Spleen (tissue), 7 donors: ENCODE measurements around the gene MPP2.

Experiments used
- POLR2AphosphoS5 ChIP-seq, 3 donors: sonication (generic); formaldehyde crosslinking; IDR thresholded peaks; one replicate each; pipeline ENCODE4 v1.5.1; 2017; ENCODE audit warnings: antibody characterized with exemption in 3 of 3
- TF ChIP-seq, protein P1 (sequence below), 11 experiments: fragments of 200-600 bp in 7 of 11; fragments of 450-650 bp in 4 of 11; sonication (generic) in 4 of 11; IDR thresholded peaks in 8 of 11; conservative IDR thresholded peaks in 3 of 11; 1 replicate in 7 of 11; 2 replicates in 4 of 11; pipeline versions ENCODE4 v1.4.0 to v1.8.0; 2016 to 2021; ENCODE audit warnings: antibody characterized with exemption in 11 of 11, inconsistent platforms in 4 of 11, mild to moderate bottlenecking in 1 of 11
- donor health status: DM: no; HTN: no; CAD: no; lungs with moderate emphysema.
- donor health status: DM: no; HTN: no; CAD: no.
- donor health status: DM: no; HTN: no; CAD: no.

DNA sequence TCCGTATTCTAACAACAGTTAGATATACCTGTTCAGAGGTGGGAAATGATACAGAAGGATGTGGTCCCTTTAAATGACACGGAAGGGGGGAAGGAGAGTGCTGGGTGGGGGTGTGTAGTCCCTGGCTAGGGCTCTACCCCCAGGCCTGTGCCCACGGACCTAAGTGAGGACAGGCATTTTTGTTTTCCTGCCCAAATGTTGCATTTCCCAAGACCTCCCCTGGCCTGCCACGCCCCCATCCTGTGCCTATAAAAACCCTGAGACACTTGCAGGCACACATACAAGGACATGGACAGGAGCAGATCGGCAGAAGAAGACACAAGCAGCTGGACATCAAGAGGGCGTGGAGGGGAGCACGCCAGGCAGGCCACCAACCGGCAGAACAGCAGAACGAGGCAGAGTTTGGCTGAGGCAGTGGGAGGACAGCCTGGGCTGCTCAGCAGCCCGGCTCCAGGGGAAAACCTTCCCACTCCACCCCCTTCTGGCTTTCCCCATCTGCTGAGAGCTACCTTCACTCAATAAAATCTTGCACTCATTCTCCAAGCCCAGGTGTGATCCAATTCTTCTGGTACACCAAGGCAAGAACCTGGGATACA lies 13.3 kb upstream of the MPP2 start:
- TF ChIP-seq, protein P1, sequence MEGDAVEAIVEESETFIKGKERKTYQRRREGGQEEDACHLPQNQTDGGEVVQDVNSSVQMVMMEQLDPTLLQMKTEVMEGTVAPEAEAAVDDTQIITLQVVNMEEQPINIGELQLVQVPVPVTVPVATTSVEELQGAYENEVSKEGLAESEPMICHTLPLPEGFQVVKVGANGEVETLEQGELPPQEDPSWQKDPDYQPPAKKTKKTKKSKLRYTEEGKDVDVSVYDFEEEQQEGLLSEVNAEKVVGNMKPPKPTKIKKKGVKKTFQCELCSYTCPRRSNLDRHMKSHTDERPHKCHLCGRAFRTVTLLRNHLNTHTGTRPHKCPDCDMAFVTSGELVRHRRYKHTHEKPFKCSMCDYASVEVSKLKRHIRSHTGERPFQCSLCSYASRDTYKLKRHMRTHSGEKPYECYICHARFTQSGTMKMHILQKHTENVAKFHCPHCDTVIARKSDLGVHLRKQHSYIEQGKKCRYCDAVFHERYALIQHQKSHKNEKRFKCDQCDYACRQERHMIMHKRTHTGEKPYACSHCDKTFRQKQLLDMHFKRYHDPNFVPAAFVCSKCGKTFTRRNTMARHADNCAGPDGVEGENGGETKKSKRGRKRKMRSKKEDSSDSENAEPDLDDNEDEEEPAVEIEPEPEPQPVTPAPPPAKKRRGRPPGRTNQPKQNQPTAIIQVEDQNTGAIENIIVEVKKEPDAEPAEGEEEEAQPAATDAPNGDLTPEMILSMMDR (IDR thresholded peaks at IDR 0.05 in 8 of 11, conservative IDR thresholded peaks at IDR 0.05 in 3 of 11), result no peak
- TF ChIP-seq POLR2AphosphoS5 (IDR thresholded peaks at IDR 0.05), result no peak
